Measurements from ENCODE around the gene EMC7.
A peak's percentile ranks its signal among the peaks of the same experiment; 100 is the strongest.
"Not testable (repeated sequence)": the region's sequence is repeated elsewhere in the genome, so short reads cannot be mapped to it uniquely, and the experiment has no call there.

Gene EMC7

DNA sequence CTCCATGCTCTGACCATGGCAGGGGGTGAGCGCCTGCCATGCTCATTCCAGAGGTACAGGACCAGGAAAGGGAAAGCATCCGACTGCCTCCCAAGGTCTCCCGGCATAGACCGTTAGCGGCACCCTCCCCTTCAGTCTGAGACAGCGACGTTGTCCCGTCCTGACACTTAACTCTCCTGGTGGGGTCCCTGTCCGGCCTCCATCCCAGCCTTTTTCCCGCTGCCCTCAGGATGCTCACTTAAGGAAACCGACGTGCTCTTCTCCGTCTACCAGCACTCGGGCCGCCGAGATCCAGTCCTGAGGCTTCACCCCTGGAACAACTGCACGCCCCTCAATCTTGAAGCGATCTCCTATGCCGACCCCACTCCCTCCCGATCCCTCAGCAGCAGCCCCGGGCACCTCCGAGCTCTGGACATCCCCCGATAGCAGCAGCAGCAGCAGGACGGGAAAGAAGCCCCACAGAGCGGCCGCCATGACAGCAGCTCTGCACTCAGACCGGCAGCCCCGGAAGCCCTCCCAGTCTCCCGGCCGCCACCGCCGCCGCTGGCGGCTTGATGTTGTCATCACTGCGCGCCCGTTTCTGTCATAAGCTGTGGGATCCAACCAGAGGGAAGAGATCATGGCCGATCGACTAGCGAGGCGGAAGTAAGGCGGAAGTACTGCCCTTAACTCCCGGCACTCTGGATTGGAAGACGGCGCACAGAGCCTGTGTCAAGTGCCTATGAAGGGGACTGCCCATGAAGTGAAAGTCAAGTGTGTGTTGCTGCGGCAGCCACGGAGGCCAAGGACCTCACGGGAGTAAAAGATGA is at the start of gene EMC7, which contains the start of gene PGBD4:
TSS of gene EMC7 (minus strand) at position 497 of the 809 bp plus-strand sequence. CDS start at position 474, 23 bp downstream.
TSS of gene PGBD4 (plus strand) at position 718 of the 809 bp plus-strand sequence. CDS start 449 bp downstream, outside the sequence.
- in situ Hi-C loops (cut with HindIII; ENCODE audit: low pct_ligation_motif_present, low pct_unique_long_range_greater_than_20kb, low sequenced_read_pairs) = no loop called here

DNA sequence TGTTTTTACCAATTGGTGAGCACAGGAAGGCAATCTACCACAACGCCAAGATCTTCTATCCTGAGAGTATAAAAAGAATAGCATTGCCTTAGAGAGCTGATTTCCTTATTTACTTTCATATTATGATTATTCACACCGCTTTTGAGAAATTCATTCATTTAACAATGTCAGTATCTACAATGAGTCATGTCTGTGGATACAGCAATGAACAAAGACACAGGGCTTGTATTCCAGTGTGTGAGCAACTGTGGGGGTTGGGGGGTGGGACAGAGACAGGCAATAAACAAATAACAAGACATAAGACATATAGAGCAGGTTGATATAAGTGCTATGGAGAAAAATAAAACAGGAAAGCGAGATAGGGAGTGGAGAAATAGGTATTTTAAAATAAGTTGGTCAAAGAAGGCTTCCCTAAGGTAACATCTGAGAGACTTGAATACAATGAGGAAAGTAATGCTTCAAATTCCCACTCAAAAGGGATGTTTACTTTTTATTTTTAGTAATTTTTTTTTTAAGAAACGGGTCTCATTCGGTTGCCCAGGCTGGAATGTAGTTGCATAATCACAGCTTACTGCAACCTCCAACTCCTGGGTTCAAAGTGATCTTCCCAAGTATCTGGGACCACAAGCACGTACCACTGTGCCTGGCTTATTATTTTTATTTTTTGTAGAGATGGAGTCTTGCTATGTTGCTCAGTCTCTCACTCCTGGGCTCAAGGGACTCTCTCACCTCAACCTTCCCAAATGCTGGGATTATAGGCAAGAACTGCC is 45.9 kb upstream of the EMC7 start:
- DNase-seq = no peak
- in situ Hi-C loops (cut with HindIII; ENCODE audit: low pct_ligation_motif_present, low pct_unique_long_range_greater_than_20kb, low sequenced_read_pairs) = no loop called here

More for the DNA sequence above, at the start of gene EMC7, which contains the start of gene PGBD4:
- peak; percentile 98 for DNase-seq

DNA sequence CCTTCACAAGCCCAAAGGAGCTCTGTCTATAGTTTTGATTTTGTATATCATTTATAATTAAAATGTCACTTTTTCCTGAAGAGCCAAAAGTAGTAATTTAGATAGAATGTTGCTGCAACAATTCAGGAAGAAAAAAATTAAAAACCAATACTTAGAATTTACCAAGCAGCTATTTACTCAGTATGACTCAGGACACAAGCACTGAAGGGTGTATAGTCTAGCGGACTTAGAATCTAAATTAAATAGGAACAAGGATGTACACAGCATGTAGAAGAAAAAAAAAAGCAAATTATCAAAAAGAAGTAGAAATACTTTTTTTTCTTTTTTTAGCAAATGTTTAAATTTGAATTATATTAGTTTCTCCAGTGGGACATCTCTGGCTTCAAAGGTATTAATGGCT is 31.8 kb upstream of the EMC7 start:
- no peak for DNase-seq

DNA sequence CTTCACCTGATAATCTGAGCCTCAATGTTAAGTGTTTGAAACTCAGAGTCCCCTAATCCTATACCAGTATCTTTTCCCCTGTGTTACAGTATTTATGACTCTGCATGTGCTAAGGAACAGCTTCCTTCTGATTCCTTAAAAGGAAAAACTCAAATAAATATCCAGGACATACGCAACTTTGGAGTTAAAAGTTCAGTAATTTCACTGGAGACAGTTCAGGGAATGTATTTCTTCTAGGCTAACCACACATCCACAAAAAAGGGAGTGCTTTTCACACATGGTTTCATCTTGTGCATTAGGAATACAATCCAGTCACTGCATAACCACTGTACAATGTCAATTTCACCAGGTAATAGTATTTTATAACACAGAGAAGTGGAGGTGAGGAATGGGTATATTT is 31.2 kb upstream of the EMC7 start:
- in situ Hi-C loops (cut with HindIII; ENCODE audit: low pct_ligation_motif_present, low pct_unique_long_range_greater_than_20kb, low sequenced_read_pairs) = no loop called here
- DNase-seq = no peak

More for the DNA sequence above, 31.8 kb upstream of the EMC7 start:
- in situ Hi-C loops (cut with HindIII; ENCODE audit: low pct_ligation_motif_present, low pct_unique_long_range_greater_than_20kb, low sequenced_read_pairs) = no loop called here

DNA sequence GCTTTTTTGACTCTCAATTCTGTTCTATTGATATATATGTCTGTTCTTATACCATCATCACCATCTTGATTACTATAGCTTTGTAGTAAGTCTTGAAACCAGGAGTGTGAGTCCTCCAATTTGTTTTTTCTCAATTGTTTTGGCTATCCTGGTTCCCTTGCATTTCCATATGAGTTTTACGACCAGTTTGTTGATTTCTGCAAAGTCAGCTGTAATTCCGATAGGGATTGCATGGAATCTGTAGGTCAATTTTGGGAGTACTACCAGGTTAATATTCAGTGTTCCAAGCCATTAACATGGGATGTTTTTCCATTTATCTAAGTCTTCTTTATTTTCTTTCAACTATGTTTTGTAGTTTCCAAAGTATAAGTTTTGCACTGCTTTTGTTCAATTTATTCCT is 27.2 kb upstream of the EMC7 start:
- no peak for DNase-seq
- in situ Hi-C loops (cut with HindIII; ENCODE audit: low pct_ligation_motif_present, low pct_unique_long_range_greater_than_20kb, low sequenced_read_pairs) = no loop called here

DNA sequence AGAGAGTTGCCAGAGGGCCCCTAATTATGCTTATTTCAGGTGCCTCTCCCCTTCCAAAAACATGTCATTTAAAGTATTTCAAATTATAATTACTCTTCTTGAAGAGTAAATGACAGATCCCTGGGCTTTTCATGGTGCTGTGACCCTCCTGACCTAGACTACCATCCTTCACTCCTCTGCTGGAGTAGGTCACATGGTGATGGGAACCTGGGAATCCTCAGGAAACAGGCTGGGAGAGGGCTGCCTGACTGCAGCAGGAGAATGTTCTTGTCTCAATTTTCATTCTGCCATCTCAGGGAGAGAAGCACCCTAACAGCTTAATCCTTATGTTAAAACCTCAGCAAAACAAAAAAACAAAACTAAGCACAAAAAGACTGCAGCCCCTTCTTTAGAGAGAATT is 24.9 kb upstream of the EMC7 start:
- in situ Hi-C loops (cut with HindIII; ENCODE audit: low pct_ligation_motif_present, low pct_unique_long_range_greater_than_20kb, low sequenced_read_pairs) = no loop called here
- no peak for DNase-seq

DNA sequence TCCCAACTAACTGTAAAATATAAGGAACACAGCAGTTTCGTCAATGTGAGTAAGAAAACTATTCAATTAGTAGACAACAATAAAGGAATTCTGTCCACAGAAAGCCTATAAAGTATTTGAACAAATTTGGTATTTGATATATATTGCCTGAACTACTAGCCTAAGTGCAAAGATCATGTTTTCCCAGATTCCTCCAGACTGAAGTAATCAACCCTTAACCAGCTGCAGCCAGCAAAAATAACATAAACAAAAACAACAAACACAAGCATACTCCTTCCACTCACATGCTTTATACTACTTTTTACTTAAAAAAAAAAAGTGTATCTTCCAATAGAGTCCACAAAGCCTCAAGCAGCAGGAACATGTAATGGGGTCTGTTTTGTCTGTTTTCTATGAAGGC is 24.3 kb upstream of the EMC7 start:
- in situ Hi-C loops (cut with HindIII; ENCODE audit: low pct_ligation_motif_present, low pct_unique_long_range_greater_than_20kb, low sequenced_read_pairs) = no loop called here
- no peak for DNase-seq

DNA sequence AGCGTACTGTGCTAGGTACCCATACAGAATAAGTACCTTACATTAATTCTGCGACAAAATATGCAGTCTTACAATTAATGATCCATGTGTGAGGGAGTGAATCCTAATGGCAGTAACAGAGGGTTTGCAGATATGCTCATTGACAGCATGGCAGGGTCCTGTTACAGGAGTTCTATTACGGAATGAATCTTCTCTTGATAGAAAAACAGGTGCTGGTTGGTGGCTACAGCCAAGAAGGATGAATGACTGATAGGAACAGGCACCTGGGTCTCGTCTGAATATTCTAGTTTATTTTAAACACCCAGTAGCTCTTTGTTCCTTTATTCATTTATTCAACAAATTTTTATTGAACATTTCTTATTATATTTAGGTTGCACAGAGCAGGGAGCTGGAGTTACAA is 23.0 kb upstream of the EMC7 start:
- no peak for DNase-seq
- in situ Hi-C loops (cut with HindIII; ENCODE audit: low pct_ligation_motif_present, low pct_unique_long_range_greater_than_20kb, low sequenced_read_pairs) = no loop called here

DNA sequence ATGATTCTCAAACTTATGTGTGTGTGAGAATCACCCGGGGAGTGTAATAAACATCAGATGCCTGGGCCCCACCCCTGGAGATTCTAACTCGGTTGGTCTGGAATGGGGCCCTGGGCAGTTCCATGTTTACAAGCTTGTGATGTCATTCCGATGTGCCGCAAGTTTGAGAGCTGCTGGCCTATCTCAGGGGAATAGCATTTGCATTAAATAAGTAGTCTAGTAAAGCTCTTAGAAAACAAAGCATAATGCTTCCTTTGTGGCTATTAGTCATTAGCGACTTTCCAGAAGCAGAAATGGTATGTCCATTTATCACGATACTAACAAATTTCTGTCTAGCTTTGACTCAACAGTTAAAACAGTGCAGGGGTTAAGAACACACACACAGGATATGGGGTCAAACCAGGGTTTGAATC is 21.1 kb upstream of the EMC7 start:
- no peak for DNase-seq

DNA sequence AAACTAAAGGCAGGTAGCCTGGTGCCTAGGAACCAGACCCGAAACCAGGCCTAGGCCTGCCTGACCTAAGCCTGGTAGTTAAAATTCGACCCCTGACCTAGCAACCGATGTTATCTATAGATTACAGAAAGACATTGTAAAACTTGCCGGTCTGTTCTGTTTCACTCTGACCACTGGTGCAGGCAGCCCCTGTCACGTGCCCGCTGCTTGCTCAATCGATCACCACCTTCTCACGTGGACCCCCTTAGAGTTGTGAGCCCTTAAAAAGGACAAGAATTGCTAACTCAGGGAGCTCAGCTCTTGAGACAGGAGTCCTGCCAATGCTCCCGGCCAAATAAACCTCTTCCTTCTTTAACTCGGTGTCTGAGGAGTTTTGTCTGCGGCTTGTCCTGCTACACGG is 20.1 kb upstream of the EMC7 start:
- in situ Hi-C loops (cut with HindIII; ENCODE audit: low pct_ligation_motif_present, low pct_unique_long_range_greater_than_20kb, low sequenced_read_pairs); DNase-seq: not testable (repeated sequence)

More for the DNA sequence above, 21.1 kb upstream of the EMC7 start:
- in situ Hi-C loops (cut with HindIII; ENCODE audit: low pct_ligation_motif_present, low pct_unique_long_range_greater_than_20kb, low sequenced_read_pairs) = no loop called here

DNA sequence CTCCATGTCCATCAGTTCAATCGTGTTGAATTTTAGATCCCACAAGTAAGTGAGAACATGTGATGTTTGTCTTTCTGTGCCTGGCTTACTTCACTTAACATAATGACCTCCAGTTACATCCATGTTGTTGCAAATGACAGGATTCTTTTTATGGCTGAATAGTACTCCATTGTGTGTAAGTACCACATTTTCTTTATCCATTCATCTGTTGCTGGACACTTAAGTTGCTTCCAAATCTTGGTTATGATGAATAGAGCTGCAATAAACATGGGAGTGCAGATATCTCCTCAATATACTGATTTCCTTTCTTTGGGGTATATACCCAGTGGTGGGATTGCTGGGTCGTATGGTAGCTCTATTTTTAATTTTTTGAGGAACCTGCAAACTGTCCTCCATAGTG is 18.8 kb upstream of the EMC7 start:
- DNase-seq; in situ Hi-C loops (cut with HindIII; ENCODE audit: low pct_ligation_motif_present, low pct_unique_long_range_greater_than_20kb, low sequenced_read_pairs): not testable (repeated sequence)

DNA sequence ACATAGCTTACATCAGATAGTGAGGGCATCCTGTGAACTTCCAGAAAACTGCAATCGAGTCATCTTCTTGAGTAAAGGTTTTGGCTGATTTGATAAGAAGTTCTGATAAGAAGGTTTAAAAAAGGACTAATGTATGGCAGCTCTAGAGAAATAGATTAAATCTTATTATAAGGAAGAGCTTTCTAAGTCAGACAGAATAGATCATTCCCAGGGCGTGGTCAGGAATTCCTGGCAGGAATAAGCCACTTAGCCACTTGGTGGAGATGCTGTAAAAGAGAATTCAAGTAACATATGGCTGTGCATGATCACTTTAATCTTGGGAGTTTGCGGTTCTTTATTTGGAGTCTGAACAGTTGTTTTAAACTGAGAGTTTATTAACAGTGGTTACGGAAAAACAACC is 17.6 kb upstream of the EMC7 start:
- DNase-seq = peak; percentile 14
- in situ Hi-C loops (cut with HindIII; ENCODE audit: low pct_ligation_motif_present, low pct_unique_long_range_greater_than_20kb, low sequenced_read_pairs) = no loop called here

DNA sequence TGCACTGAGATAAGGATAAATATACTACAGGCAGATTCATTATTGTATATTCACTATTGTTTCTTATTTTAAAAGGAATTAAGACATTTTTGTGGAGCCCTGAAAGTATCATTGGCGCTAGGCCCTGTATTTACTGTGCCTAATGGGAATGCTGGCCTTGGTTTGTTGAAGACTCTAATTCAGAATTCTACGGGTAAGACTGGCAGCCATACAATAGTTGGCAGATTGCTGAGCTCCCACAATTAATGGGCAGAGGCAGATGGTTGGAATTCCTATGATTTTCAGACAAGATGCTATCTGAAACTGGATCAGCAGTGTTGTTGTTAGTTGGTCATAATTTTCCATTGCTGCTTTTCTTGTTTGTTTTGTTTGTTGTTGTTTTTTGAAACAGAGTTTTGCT is 15.0 kb upstream of the EMC7 start:
- in situ Hi-C loops (cut with HindIII; ENCODE audit: low pct_ligation_motif_present, low pct_unique_long_range_greater_than_20kb, low sequenced_read_pairs) = no loop called here

DNA sequence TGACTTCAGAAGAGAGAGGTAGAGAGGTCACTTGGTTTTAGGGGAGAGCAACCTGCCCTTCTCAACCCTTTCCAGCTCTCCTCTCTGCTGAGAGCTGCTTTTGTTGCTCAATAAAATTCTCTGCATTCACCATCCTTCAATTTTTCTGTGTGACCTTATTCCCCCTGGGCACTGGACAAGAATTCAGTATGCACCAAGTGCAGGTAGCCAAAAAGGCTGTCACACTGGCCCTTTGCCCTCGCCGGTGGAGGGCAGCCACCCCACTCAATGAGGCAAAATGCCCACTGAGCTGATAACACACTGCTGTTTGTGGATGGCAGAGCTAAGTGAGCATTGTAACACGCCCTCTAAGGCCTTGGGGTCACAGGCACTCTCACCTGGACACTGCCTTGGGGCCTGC is 13.1 kb upstream of the EMC7 start:
- DNase-seq = no peak
- in situ Hi-C loops (cut with HindIII; ENCODE audit: low pct_ligation_motif_present, low pct_unique_long_range_greater_than_20kb, low sequenced_read_pairs) = no loop called here

More for the DNA sequence above, 15.0 kb upstream of the EMC7 start:
- no peak for DNase-seq

DNA sequence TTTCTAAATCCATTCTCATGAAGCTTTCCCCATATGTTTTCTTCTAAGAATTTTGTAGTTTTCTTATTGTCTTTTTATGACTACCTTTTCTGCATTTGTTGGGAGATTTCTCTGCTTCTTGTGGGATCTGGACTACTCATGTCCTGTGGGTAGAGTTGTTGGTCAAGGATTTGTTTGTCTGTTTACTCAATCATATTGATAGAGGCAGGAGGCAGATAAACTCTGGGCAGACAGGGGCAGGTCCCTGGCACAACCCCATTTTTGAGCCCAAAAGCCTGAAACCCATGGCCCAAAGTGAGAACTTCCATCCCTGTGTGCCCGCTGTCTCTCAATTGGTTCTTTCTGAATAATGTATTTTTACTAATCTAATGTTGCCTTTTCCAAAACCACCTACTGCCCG is 12.6 kb upstream of the EMC7 start:
- DNase-seq = no peak
- in situ Hi-C loops (cut with HindIII; ENCODE audit: low pct_ligation_motif_present, low pct_unique_long_range_greater_than_20kb, low sequenced_read_pairs) = no loop called here

DNA sequence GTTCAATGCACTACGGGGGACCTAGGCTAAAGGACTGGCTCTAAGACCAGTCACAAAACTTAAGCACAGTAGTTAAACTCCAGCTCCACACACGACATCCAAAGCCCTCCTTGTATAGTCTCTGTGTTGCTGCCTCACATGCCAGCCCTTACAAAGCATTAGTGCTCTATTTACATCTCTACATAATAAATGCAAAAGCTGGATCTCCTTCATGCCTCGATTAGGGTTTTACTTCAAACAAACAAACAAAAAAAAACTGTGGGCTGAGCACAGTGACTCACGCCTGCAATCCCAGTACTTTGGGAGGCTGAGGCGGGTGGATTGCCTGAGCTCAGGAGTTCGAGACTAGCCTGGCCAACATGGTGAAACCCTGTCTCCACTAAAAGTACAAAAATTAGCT is 9.8 kb upstream of the EMC7 start:
- in situ Hi-C loops (cut with HindIII; ENCODE audit: low pct_ligation_motif_present, low pct_unique_long_range_greater_than_20kb, low sequenced_read_pairs) = no loop called here
- no peak for DNase-seq

DNA sequence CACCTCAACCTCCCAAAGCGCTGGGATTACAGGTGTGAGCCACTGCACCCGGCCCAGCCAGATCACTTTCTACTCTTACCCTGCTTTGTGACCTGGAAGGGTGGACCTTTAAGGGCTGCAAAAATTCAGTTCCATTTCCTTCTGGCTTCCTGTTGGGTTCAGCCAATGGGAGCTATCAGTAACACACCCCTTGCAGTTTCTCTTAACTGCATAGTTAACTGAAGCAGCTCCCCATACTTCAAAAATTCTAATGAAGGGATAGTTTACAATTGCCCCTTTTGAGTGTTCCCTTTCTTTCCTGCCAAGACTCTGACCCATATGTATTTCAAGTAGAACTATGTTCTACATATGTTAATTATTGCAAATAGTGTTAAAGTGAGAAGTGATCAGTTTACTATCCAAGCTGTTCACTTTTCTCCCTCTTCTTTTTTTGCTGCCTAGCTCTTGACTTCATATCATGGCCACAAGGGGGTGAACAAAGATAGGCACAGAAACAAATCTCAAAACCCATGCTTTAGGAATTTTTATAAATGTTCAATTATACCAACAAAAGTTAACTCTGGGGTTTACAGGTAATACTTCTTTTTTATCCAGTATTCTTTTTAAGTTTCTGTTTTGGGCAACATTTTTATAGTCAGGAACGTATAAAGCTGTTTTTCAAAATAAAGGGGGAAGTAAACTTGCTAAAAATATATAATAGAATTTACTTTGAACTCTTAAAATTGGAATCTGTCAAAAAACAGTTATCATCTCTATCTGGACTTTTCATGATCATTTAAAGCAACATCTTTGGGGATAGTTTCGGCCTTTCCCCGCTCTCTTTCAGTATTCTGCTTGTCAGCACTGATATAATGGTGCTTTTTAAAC is 8.4 kb upstream of the EMC7 start:
- in situ Hi-C loops (cut with HindIII; ENCODE audit: low pct_ligation_motif_present, low pct_unique_long_range_greater_than_20kb, low sequenced_read_pairs) = no loop called here
- DNase-seq = peak; percentile 58

DNA sequence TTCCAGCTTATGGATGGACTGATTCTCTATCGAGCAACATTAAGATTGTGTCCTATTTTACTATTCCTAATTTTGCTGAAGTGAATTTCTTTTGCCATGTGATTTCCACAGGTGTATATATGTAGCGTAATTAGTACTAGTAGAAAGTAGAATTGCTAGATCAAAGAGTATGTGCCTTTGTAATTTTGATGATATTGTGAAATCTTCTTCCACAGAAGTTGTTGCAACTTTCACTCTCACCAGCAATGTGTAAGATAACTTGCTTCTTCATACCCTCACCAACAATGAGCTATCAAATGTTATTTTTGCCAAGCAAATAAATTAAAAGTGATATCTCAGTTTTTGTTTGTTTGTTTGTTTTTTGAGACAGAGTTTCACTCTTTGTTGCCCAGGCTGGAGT is 5.7 kb upstream of the EMC7 start:
- DNase-seq = no peak
- in situ Hi-C loops (cut with HindIII; ENCODE audit: low pct_ligation_motif_present, low pct_unique_long_range_greater_than_20kb, low sequenced_read_pairs) = no loop called here

DNA sequence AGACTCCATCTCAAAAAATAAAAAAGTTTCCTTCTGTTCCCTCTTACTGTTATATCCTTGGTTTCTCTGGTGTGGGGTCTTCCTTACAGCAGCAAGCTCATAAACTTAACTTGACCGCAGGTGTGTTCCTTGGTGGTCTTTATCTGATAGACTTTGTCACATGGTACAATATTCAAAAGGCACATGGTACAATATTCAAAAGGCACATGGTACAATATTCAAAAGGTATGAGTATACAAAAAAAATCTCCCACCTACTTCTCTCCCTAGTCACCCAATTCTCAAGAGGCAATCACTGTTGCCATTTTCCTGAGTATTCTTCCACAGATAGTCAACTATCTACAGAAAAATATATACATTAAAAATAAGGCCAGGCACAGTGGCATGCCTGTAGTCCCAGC is 4.8 kb upstream of the EMC7 start:
- in situ Hi-C loops (cut with HindIII; ENCODE audit: low pct_ligation_motif_present, low pct_unique_long_range_greater_than_20kb, low sequenced_read_pairs) = no loop called here
- DNase-seq = no peak
